NCI-H128 (cell line): Measurements from ENCODE around the gene TBC1D22A.
"Not testable (repeated sequence)": the region's sequence is repeated elsewhere in the genome, so short reads cannot be mapped to it uniquely, and the experiment has no call there.

Source experiments
- DNase-seq: peaks from one replicate; lab custom pipeline; 2025; ENCODE audit not compliant: unreplicated experiment; lab: John Stamatoyannopoulos, UW

The TBC1D22A gene

GRCh38 chr22:46762238-46763050 lies at the start of gene TBC1D22A:
TSS of gene TBC1D22A (plus strand) at chr22:46762650. CDS start at chr22:46762787, 137 bp downstream.
- DNase-seq: peak; percentile 74

- DNase-seq: no peak
Observed at GRCh38 chr22:46714550-46714949, 47.9 kb upstream of the TBC1D22A start.

GRCh38 chr22:46719921-46720320 lies 42.5 kb upstream of the TBC1D22A start:
- no peak for DNase-seq

- DNase-seq: no peak
Observed at GRCh38 chr22:46721501-46722085, 40.9 kb upstream of the TBC1D22A start.

- no peak for DNase-seq
Observed at GRCh38 chr22:46723882-46724281, 38.6 kb upstream of the TBC1D22A start.

GRCh38 chr22:46725096-46725495 lies 37.4 kb upstream of the TBC1D22A start:
- DNase-seq: no peak

- DNase-seq: no peak
Observed at GRCh38 chr22:46726066-46726985, 36.1 kb upstream of the TBC1D22A start.

GRCh38 chr22:46726986-46727317 lies 35.5 kb upstream of the TBC1D22A start:
- no peak for DNase-seq

GRCh38 chr22:46727813-46728364 lies 34.6 kb upstream of the TBC1D22A start:
- no peak for DNase-seq

- no peak for DNase-seq
Observed at GRCh38 chr22:46728470-46728869, 34.0 kb upstream of the TBC1D22A start.

GRCh38 chr22:46730568-46731245 lies 31.7 kb upstream of the TBC1D22A start:
- DNase-seq: no peak

- no peak for DNase-seq
Observed at GRCh38 chr22:46731246-46732040, 31.0 kb upstream of the TBC1D22A start.

GRCh38 chr22:46732041-46732379 lies 30.4 kb upstream of the TBC1D22A start:
- no peak for DNase-seq

GRCh38 chr22:46732513-46732912 lies 29.9 kb upstream of the TBC1D22A start:
- DNase-seq: no peak

GRCh38 chr22:46734213-46734722 lies 28.2 kb upstream of the TBC1D22A start:
- not testable (repeated sequence) for DNase-seq

- DNase-seq: no peak
Observed at GRCh38 chr22:46734830-46735453, 27.5 kb upstream of the TBC1D22A start.

- DNase-seq: no peak
Observed at GRCh38 chr22:46735747-46736608, 26.5 kb upstream of the TBC1D22A start.

GRCh38 chr22:46736705-46737104 lies 25.7 kb upstream of the TBC1D22A start:
- no peak for DNase-seq
